Type B pancreatic cell (in vitro differentiated cells): Measurements from ENCODE around the gene TTBK1. TPM values are rescaled to one million over a fixed set of nuclear protein-coding genes. Genes with fewer than 3 reads are reported as not detected.

Source experiments
- DNase-seq: peaks from one replicate; pipeline ENCODE4 v3.0.0; 2021; ENCODE audit warnings: mixed read lengths; ENCODE audit not compliant: unreplicated experiment; ENCODE audit errors: extremely low spot score
- H3K27ac Mint-ChIP-seq: 2 replicates; pipeline ENCODE4 v1.8.0; 2021; ENCODE audit warnings: mild to moderate bottlenecking, mixed read lengths
- H3K27me3 Mint-ChIP-seq: 2 replicates; pipeline ENCODE4 v1.8.0; 2021; ENCODE audit warnings: mixed read lengths
- H3K36me3 Mint-ChIP-seq: 2 replicates; pipeline ENCODE4 v1.8.0; 2021; ENCODE audit warnings: mixed read lengths
- H3K4me1 Mint-ChIP-seq: one replicate; pipeline ENCODE4 v1.8.0; 2021; ENCODE audit warnings: mixed read lengths; ENCODE audit not compliant: unreplicated experiment
- H3K4me3 Mint-ChIP-seq: 2 replicates; pipeline ENCODE4 v1.8.0; 2021; ENCODE audit warnings: mild to moderate bottlenecking, mixed read lengths
- H3K9me3 Mint-ChIP-seq: 2 replicates; pipeline ENCODE4 v1.8.0; 2021; ENCODE audit warnings: mixed read lengths
- CTCF ChIP-seq: fragments of 200-600 bp; sonication (generic); conservative IDR thresholded peaks from 2 replicates; pipeline ENCODE4 v1.5.0; 2021; ENCODE audit warnings: antibody characterized with exemption, mild to moderate bottlenecking
- total RNA-seq: library from RNA; stranded (reverse); gene quantifications from 2 replicates; pipeline ENCODE4 v1.2.1, GENCODE V29; 2021; ENCODE audit warnings: low replicate concordance

Gene TTBK1
- total RNA-seq, 1 donor from 2014 or later: 1.7 TPM

GRCh38 chr6:43331891-43332290, 88.6 kb downstream of the TTBK1 start:
- peaks cover 7% of the 10 kb centered on the region for H3K4me1 Mint-ChIP-seq
- DNase-seq: no peak
- no peak overlapping the region for H3K4me3 Mint-ChIP-seq
- H3K27ac Mint-ChIP-seq: no peak overlapping the region
- no peaks in the 10 kb centered on the region for H3K27me3 Mint-ChIP-seq
- no peaks in the 10 kb centered on the region for H3K9me3 Mint-ChIP-seq
- peaks cover 4% of the 10 kb centered on the region for H3K36me3 Mint-ChIP-seq
- no peak for TF ChIP-seq CTCF

GRCh38 chr6:43334466-43335095, 91.3 kb downstream of the TTBK1 start:
- TF ChIP-seq CTCF: peak; percentile 81
- Mint-ChIP-seq H3K4me1 (peaks cover 7% of the 10 kb centered on the region), H3K27me3 (no peaks in the 10 kb centered on the region), H3K9me3 (no peaks in the 10 kb centered on the region), H3K4me3 (no peak overlapping the region), H3K27ac (no peak overlapping the region), H3K36me3 (peaks cover 13% of the 10 kb centered on the region)
- DNase-seq: no peak

- TF ChIP-seq CTCF: no peak
- peaks cover 7% of the 10 kb centered on the region for H3K4me1 Mint-ChIP-seq
- H3K36me3 Mint-ChIP-seq: peaks cover 17% of the 10 kb centered on the region
- H3K9me3 Mint-ChIP-seq: no peaks in the 10 kb centered on the region
- H3K4me3 Mint-ChIP-seq: no peak overlapping the region
- no peak for DNase-seq
- H3K27ac Mint-ChIP-seq: no peak overlapping the region
- no peaks in the 10 kb centered on the region for H3K27me3 Mint-ChIP-seq
Measured at GRCh38 chr6:43335469-43335868, 92.2 kb downstream of the TTBK1 start.

DNA sequence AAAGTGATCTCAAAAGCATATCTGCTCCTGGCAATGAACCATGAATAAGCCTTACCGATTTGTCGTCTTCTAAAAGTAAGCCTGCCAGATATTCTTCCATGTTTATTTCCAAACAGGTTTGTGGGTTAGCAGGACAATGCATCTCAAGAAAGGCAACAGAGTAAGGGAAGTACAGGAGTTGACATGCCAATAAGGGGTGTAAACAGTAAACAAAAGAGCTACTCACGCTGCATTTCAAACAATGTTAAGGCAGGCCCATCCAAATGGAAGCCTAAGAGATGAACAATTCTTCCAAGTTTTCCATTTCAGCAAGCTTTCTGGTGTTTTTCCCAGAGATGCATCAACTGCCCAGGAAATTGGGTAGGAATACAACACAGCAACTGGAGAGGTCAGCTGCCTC, 93.1 kb downstream of the TTBK1 start:
- Mint-ChIP-seq H3K4me3 (no peak overlapping the region), H3K27me3 (no peaks in the 10 kb centered on the region), H3K27ac (no peak overlapping the region), H3K4me1 (peaks cover 7% of the 10 kb centered on the region), H3K36me3 (peaks cover 17% of the 10 kb centered on the region), H3K9me3 (no peaks in the 10 kb centered on the region)
- DNase-seq: no peak
- no peak for TF ChIP-seq CTCF

Other genes starting within 250 kb of the TTBK1 start
- 54.1 and 67.5 TPM in 2 replicates for gene MEA1, start 229.5 kb upstream of the TTBK1 start, total RNA-seq
- gene KLHDC3, start 229.2 kb upstream of the TTBK1 start, total RNA-seq: 96.4 and 104 TPM in 2 replicates
- gene RRP36, start 221.9 kb upstream of the TTBK1 start, total RNA-seq: 51.7 and 56.7 TPM in 2 replicates
- gene CUL7, start 189.6 kb upstream of the TTBK1 start, total RNA-seq: 53.7 and 65.0 TPM in 2 replicates
- 58.6 and 71.8 TPM in 2 replicates for gene MRPL2, start 184.0 kb upstream of the TTBK1 start, total RNA-seq
- 33.2 and 36.4 TPM in 2 replicates for gene KLC4, start 183.8 kb upstream of the TTBK1 start, total RNA-seq
- gene PTK7, start 167.2 kb upstream of the TTBK1 start, total RNA-seq: 115 and 155 TPM in 2 replicates
- gene SRF, start 72.2 kb upstream of the TTBK1 start, total RNA-seq: 35.2 and 38.2 TPM in 2 replicates
- gene CUL9, start 61.3 kb upstream of the TTBK1 start, total RNA-seq: 29.5 and 49.5 TPM in 2 replicates
- 47.8 and 52.3 TPM in 2 replicates for gene DNPH1, start 14.0 kb upstream of the TTBK1 start, total RNA-seq
- gene SLC22A7, start 54.8 kb downstream of the TTBK1 start, total RNA-seq: 0.12 TPM in 1 of 2 replicates, not detected in the other
- 1.1 and 2.9 TPM in 2 replicates for gene CRIP3, start 65.3 kb downstream of the TTBK1 start, total RNA-seq
- gene ZNF318, start 126.2 kb downstream of the TTBK1 start, total RNA-seq: 13.3 and 23.3 TPM in 2 replicates
- gene ABCC10, start 184.1 kb downstream of the TTBK1 start, total RNA-seq: 39.1 and 46.5 TPM in 2 replicates
- 3.3 and 3.4 TPM in 2 replicates for gene DLK2, start 212.1 kb downstream of the TTBK1 start, total RNA-seq
- gene TJAP1, start 234.1 kb downstream of the TTBK1 start, total RNA-seq: 34.7 and 44.5 TPM in 2 replicates